Activated CD4-positive, alpha-beta T cell treated with anti-CD3 and anti-CD28 coated beads, Interleukin-2, amount 10 ng/mL, durations not matched to agents 24 days and 14 days (primary cell): ENCODE measurements around the gene SNX32. TPM values are rescaled to one million over a fixed set of nuclear protein-coding genes. Genes with fewer than 3 reads are reported as not detected.
"Not testable (repeated sequence)": the region's sequence is repeated elsewhere in the genome, so short reads cannot be mapped to it uniquely, and the experiment has no call there.

Source experiments
- DNase-seq: peaks from one replicate; pipeline ENCODE4 v3.0.0; 2022
- H3K27ac Mint-ChIP-seq: one replicate; pipeline ENCODE4 v1.8.0; 2022; ENCODE audit warnings: mild to moderate bottlenecking, mixed read lengths
- H3K27me3 Mint-ChIP-seq: one replicate; pipeline ENCODE4 v1.8.0; 2022; ENCODE audit warnings: mixed read lengths
- H3K36me3 Mint-ChIP-seq: one replicate; pipeline ENCODE4 v1.8.0; 2022; ENCODE audit warnings: low read depth, mild to moderate bottlenecking, mixed read lengths
- H3K4me1 Mint-ChIP-seq: one replicate; pipeline ENCODE4 v1.8.0; 2021; ENCODE audit warnings: mixed read lengths
- H3K4me3 Mint-ChIP-seq: one replicate; pipeline ENCODE4 v1.8.0; 2022; ENCODE audit warnings: mild to moderate bottlenecking, moderate library complexity, mixed read lengths
- H3K9me3 Mint-ChIP-seq: one replicate; pipeline ENCODE4 v1.8.0; 2021; ENCODE audit warnings: mixed read lengths
- intact Hi-C: fragments of 100-400 bp; cut with micrococcal nuclease; formaldehyde crosslinking; loops from one replicate; pipeline ENCODE4 v1.15.1; 2023
- total RNA-seq: library from RNA; stranded (reverse); gene quantifications from 2 replicates; pipeline ENCODE4 v1.2.3, GENCODE V29; 2022

SNX32 gene
- total RNA-seq, 1 donor from 2014 or later: 2.1 TPM

GRCh38 chr11:65883786-65884715, 50.3 kb downstream of the SNX32 start:
- H3K4me3 Mint-ChIP-seq: no peak overlapping the region
- peaks cover 43% of the 10 kb centered on the region for H3K4me1 Mint-ChIP-seq
- no peaks in the 10 kb centered on the region for H3K27me3 Mint-ChIP-seq
- H3K36me3 Mint-ChIP-seq: peaks cover 28% of the 10 kb centered on the region
- intact Hi-C loops: loop anchor here (1.0 kb wide), 1 partner anchor 105 kb away; no protein-coding TSS in a partner anchor
- H3K27ac Mint-ChIP-seq: peak overlapping the region; percentile 62
- H3K9me3 Mint-ChIP-seq: no peaks in the 10 kb centered on the region
- no peak for DNase-seq

DNA sequence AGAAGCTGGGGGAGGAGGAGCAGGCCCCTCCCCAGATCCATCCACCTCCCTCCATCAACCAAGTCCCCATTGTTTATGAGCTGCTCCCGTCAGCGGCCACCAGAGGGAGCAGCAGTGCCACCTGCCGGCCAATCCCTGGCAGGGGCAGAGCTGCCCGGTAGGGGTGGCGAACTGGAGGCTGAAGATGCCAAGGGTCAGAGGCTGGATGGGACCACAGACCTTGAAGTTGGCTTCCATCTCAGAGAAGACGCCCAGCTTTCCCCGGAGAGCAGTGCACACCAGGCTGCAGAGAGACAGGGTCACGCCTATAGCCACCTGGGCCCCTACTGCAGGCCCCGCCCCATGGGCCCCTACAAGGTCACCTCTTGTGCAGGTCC, 50.9 kb downstream of the SNX32 start:
- Mint-ChIP-seq H3K4me1 (peaks cover 43% of the 10 kb centered on the region), H3K9me3 (no peaks in the 10 kb centered on the region), H3K27me3 (no peaks in the 10 kb centered on the region), H3K27ac (peak overlapping the region; percentile 62), H3K4me3 (no peak overlapping the region), H3K36me3 (peaks cover 28% of the 10 kb centered on the region)
- DNase-seq: peak; percentile 96
- intact Hi-C loops: loop anchor here (1.0 kb wide), 1 partner anchor 105 kb away; no protein-coding TSS in a partner anchor

GRCh38 chr11:65885231-65885630, 51.5 kb downstream of the SNX32 start:
- no peak overlapping the region for H3K27ac Mint-ChIP-seq
- intact Hi-C loops: no loop called here

DNA sequence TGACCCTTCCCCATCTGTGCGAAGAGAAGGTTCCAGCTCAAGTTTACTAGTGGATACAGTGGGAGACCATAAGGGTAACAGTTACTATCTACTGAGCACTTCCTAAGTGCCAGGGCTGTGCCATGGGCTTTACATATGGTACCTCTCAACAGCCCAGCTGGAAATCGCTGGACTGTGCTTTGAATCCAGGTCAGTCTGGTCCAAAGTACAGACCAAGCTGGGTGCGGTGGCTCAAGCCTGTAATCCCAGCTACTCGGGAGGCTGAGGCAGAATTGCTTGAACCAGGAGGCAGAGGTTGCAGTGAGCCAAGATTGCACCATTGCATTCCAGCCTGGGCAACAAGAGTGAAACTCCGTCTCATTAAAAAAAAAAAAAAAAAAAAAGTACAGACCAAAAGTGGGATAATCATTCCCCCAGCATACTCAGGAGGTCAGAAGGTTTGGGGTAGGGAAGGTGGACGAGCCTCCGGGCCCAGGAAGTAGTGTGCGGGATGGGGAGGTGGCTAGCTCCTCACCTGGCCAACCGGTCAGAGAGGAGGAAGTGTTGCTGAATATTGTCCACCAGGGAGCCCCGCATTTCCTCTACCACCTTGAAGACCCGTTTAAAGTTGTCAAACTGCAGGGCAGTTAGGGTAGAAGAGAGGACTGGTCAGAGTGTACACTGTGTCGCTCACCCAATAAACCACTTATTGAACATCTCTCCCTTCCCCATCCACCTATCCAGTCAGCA, 52.2 kb downstream of the SNX32 start:
- H3K9me3 Mint-ChIP-seq: no peaks in the 10 kb centered on the region
- no peak overlapping the region for H3K27ac Mint-ChIP-seq
- DNase-seq: no peak
- peak overlapping the region; percentile 95 for H3K4me3 Mint-ChIP-seq
- no peaks in the 10 kb centered on the region for H3K27me3 Mint-ChIP-seq
- peaks cover 42% of the 10 kb centered on the region for H3K4me1 Mint-ChIP-seq
- peaks cover 28% of the 10 kb centered on the region for H3K36me3 Mint-ChIP-seq
- intact Hi-C loops: no loop called here

More at GRCh38 chr11:65885231-65885630, 51.5 kb downstream of the SNX32 start:
- H3K4me1 Mint-ChIP-seq: peaks cover 46% of the 10 kb centered on the region
- H3K4me3 Mint-ChIP-seq: no peak overlapping the region
- peaks cover 28% of the 10 kb centered on the region for H3K36me3 Mint-ChIP-seq
- no peak for DNase-seq
- H3K9me3 Mint-ChIP-seq: no peaks in the 10 kb centered on the region
- no peaks in the 10 kb centered on the region for H3K27me3 Mint-ChIP-seq

- Mint-ChIP-seq H3K27me3 (no peaks in the 10 kb centered on the region), H3K4me3 (peak overlapping the region; percentile 95), H3K9me3 (no peaks in the 10 kb centered on the region), H3K36me3 (peaks cover 32% of the 10 kb centered on the region), H3K4me1 (peaks cover 40% of the 10 kb centered on the region), H3K27ac (peak overlapping the region; percentile 98)
- intact Hi-C loops: no loop called here
- no peak for DNase-seq
Observed at GRCh38 chr11:65886826-65887722, 53.3 kb downstream of the SNX32 start.

DNA sequence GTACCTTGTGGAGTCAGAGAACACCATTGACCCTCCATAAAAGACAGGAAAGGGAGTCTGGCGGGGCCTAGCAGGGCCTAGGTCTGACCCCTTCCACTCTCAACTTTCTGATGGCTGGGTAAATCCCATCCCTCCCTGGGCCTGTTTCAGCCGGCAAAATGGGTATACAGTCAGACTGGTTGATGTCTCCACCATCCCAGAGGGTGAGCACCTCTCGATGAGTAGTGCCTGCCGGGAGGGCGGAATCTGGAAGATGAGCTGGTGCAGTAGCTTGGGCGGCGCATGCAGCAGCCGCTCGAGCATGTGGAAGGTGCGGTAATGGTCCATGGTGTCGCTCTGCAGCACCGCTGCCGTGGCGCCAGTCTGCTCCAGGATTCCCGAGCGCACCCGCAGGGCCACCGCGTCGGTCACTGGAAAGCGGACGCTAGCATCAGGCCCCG, 54.0 kb downstream of the SNX32 start:
- peak overlapping the region; percentile 98 for H3K27ac Mint-ChIP-seq
- peaks cover 37% of the 10 kb centered on the region for H3K36me3 Mint-ChIP-seq
- peak overlapping the region; percentile 95 for H3K4me3 Mint-ChIP-seq
- no peaks in the 10 kb centered on the region for H3K9me3 Mint-ChIP-seq
- intact Hi-C loops: loop anchor here (1.0 to 2.0 kb wide), 5 partner anchors 13 to 102 kb away; partner anchors contain the start of genes FOSL1, MUS81 and SART1
- no peaks in the 10 kb centered on the region for H3K27me3 Mint-ChIP-seq
- peaks cover 47% of the 10 kb centered on the region for H3K4me1 Mint-ChIP-seq
- DNase-seq: no peak

DNA sequence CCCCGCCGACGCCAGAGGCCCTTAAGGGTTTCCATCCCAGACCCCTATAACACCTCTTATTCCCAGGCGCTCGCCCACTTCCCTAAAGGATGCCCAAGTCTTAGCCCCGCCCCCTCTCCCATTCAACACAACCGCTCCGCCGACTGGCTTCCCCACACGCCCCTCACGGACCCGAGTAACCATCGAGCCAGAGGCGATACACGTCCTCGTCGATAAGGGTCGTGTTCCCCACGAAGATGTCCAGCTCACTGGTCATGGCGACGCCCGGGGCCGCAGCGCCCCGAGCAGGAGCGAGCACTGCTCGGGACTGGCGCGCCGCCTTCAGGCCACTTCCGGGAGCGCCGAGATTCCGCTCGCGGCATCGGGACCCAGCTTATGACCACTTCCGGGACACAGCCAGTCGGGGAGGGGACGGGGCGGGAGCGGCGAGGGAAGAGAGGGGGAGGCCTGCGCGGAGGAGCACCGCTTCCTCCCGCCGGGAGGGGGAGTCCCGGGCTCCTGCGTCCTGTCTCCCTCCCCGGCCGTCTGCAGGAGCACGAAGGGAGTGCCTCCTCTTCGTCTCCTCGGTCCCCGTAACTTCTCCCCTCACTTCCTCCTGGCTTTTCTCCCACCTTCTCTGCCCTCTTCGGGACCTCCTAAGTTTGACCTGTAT, 54.5 kb downstream of the SNX32 start, which contains the start of gene FIBP:
TSS of gene FIBP (minus strand) at position 309 of the 652 bp plus-strand sequence. CDS start at position 256, 53 bp downstream.
- intact Hi-C loops: loop anchor here (1.0 to 2.0 kb wide), 5 partner anchors 12 to 101 kb away; partner anchors contain the start of genes FOSL1, MUS81 and SART1
- H3K27me3 Mint-ChIP-seq: no peaks in the 10 kb centered on the region
- no peaks in the 10 kb centered on the region for H3K9me3 Mint-ChIP-seq
- peak; percentile 98 for DNase-seq
- H3K4me3 Mint-ChIP-seq: peak within 1 kb of the TSS; percentile 95
- H3K27ac Mint-ChIP-seq: peak within 1 kb of the TSS; percentile 98
- H3K4me1 Mint-ChIP-seq: peaks cover 51% of the 10 kb centered on the region
- H3K36me3 Mint-ChIP-seq: peaks cover 38% of the 10 kb centered on the region

DNA sequence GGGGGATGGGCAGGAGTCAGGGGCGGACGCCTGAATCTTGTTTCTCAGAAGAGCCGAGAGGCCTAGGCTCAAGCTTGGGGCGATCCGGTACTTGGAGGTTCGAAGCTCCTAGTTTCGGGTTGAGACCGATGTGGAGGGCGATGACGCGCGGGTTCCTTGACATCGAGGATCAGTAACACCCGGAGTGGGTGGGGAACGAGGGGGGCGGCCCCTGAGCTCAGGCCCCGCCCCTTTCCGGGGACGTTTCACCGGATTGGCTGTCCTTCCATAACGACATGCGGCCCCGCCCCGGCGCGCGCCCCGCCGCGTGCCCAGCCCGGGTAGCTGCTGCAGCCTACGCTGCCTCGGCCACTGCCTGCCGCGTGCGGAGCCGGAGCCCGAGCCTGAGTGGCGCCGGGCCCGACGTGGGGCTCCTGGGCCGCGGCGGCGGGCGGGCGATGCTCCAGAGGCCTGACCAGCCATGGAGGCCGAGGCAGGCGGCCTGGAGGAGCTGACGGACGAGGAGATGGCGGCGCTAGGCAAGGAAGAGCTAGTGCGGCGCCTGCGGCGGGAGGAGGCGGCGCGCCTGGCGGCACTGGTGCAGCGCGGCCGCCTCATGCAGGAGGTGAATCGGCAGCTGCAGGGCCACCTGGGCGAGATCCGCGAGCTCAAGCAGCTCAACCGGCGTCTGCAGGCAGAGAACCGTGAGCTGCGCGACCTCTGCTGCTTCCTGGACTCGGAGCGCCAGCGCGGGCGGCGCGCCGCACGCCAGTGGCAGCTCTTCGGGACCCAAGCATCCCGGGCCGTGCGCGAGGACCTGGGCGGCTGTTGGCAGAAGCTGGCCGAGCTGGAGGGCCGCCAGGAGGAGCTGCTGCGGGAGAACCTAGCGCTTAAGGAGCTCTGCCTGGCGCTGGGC, 56.8 kb downstream of the SNX32 start, which contains the start of gene CCDC85B:
TSS of gene CCDC85B (plus strand) at position 350 of the 895 bp plus-strand sequence. CDS start at position 461, 111 bp downstream.
- Mint-ChIP-seq H3K27me3 (no peaks in the 10 kb centered on the region), H3K4me1 (peaks cover 54% of the 10 kb centered on the region), H3K9me3 (no peaks in the 10 kb centered on the region), H3K4me3 (peak within 1 kb of the TSS; percentile 95), H3K36me3 (peaks cover 35% of the 10 kb centered on the region), H3K27ac (peak within 1 kb of the TSS; percentile 98)
- intact Hi-C loops: loop anchor here (1.0 to 5.0 kb wide), 2 partner anchors 29 to 178 kb away; partner anchors contain the start of genes C11orf68, DRAP1 and KAT5
- DNase-seq: peak; percentile 100

DNA sequence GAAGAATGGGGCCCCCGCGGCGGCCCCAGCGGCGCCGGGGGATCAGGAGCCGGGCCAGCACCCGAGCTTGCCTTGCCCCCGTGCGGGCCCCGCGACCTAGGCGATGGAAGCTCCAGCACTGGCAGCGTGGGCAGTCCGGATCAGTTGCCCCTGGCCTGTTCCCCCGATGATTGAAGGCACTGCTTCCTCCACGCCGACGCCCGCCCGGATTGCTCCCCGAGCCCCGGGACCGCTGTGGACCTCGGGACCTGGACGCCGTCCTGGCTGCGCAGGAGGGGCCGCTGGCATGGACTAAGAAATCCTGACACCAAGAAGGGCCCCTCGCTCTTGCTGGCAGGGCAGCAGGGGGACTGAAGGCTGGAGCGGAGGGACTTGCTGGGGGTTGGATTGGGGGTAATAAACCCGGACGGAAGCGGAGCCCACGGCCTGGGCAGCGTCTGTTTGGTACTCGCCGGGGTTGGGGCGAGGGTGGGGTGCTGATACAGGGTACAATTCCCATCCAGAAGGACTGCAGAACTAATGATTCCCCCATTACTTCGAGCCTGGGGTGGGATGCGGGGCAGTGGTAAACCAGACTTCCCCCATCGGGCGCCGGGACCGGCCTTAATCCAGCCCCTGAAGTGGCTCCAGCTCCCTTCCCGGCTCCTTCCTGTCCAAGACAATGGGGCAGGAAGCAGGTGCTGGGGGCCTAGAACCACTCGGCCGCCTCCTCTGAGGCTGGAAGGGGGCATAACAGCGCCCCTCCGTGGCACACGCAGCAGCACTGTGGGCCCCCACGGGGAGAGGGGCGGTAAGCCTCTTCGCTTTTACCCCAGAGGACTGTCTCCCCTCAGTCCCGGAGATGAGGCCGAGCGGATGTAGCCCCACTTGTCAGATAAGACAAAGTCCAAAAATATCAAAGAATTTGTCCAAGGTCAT, 57.7 kb downstream of the SNX32 start:
- peaks cover 62% of the 10 kb centered on the region for H3K4me1 Mint-ChIP-seq
- peaks cover 39% of the 10 kb centered on the region for H3K36me3 Mint-ChIP-seq
- peak overlapping the region; percentile 95 for H3K4me3 Mint-ChIP-seq
- H3K27ac Mint-ChIP-seq: peak overlapping the region; percentile 71
- H3K27me3 Mint-ChIP-seq: no peaks in the 10 kb centered on the region
- DNase-seq: peak; percentile 78
- no peaks in the 10 kb centered on the region for H3K9me3 Mint-ChIP-seq
- intact Hi-C loops: loop anchor here (5.0 kb wide), 1 partner anchor 179 kb away; the partner anchor contains the start of gene KAT5

DNA sequence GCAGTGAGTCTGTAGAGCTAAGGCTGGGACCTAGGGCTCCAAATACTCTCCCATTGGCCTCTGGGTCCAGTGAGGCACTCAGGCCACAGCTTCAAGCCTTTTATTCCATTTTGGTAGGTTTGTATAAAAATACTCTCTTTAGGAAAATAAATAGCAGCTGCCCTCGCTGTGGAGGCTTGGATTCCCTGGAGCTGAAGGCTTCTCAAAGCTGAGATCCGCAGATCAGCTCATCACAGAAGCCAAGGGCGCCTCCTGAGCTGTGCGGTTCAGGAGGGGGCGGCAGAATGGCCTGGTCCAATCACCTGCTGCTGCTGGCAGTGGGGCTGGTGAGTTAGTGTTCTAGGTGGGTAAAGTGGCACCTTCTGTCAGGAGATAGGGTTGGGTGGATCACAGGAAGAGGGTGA, 58.4 kb downstream of the SNX32 start:
- intact Hi-C loops: loop anchor here (5.0 kb wide), 1 partner anchor 180 kb away; the partner anchor contains the start of gene KAT5
- H3K9me3 Mint-ChIP-seq, H3K27me3 Mint-ChIP-seq: not testable (repeated sequence)
- Mint-ChIP-seq H3K4me1 (peaks cover 59% of the 10 kb centered on the region), H3K4me3 (peak overlapping the region; percentile 95), H3K27ac (peak overlapping the region; percentile 71), H3K36me3 (peaks cover 37% of the 10 kb centered on the region)
- DNase-seq: peak; percentile 72
